Ishikawa (cell line): ENCODE data around the gene RAB11FIP5.

Experiments
- CEBPB ChIP-seq: IDR thresholded peaks from 2 replicates; pipeline ENCODE4 v1.6.1; 2012
- CREB1 ChIP-seq: IDR thresholded peaks from 2 replicates; pipeline ENCODE4 v1.6.1; 2012; ENCODE audit warnings: low read depth
- EGR1 ChIP-seq: IDR thresholded peaks from 2 replicates; pipeline ENCODE4 v1.6.1; 2012
- EP300 ChIP-seq: IDR thresholded peaks from 2 replicates; pipeline ENCODE4 v1.6.1; 2012; ENCODE audit warnings: borderline replicate concordance
- FOXM1 ChIP-seq: IDR thresholded peaks from 2 replicates; pipeline ENCODE4 v1.6.1; 2012; ENCODE audit warnings: low read depth, borderline replicate concordance
- MAX ChIP-seq: IDR thresholded peaks from 2 replicates; pipeline ENCODE4 v1.6.1; 2012
- NFIC ChIP-seq: IDR thresholded peaks from 2 replicates; pipeline ENCODE4 v1.6.1; 2012
- RAD21 ChIP-seq: IDR thresholded peaks from 2 replicates; pipeline ENCODE4 v1.6.1; 2012; ENCODE audit warnings: low read depth
- REST ChIP-seq: IDR thresholded peaks from 2 replicates; pipeline ENCODE4 v1.6.1; 2012; ENCODE audit warnings: low read depth, mild to moderate bottlenecking
- TAF1 ChIP-seq: IDR thresholded peaks from 2 replicates; pipeline ENCODE4 v1.6.1; 2012; ENCODE audit warnings: low read depth, mild to moderate bottlenecking
- TCF12 ChIP-seq: IDR thresholded peaks from 2 replicates; pipeline ENCODE4 v1.6.1; 2012; ENCODE audit warnings: low read depth
- TEAD4 ChIP-seq: IDR thresholded peaks from 2 replicates; pipeline ENCODE4 v1.6.1; 2012
- USF1 ChIP-seq: IDR thresholded peaks from 2 replicates; pipeline ENCODE4 v1.6.1; 2012
- YY1 ChIP-seq: IDR thresholded peaks from 2 replicates; pipeline ENCODE4 v1.6.1; 2012; ENCODE audit warnings: low read depth
- ZBTB7A ChIP-seq: IDR thresholded peaks from 2 replicates; pipeline ENCODE4 v1.6.1; 2012; ENCODE audit warnings: low read depth

RAB11FIP5 gene

GRCh38 chr2:73053316-73054114 is 59.2 kb downstream of the RAB11FIP5 start:
- TF ChIP-seq TAF1 (no peak), EP300 (no peak), CREB1 (no peak), RAD21 (no peak), FOXM1 (no peak), CEBPB (no peak), ZBTB7A (no peak), TCF12 (no peak), USF1 (no peak), TEAD4 (no peak), NFIC (no peak), REST (no peak), YY1 (no peak), EGR1 (no peak), MAX (no peak)

GRCh38 chr2:73050121-73050545 is 62.6 kb downstream of the RAB11FIP5 start:
- TF ChIP-seq MAX (no peak), NFIC (no peak), YY1 (no peak), TEAD4 (no peak), FOXM1 (no peak), TCF12 (no peak), RAD21 (no peak), CEBPB (no peak), ZBTB7A (no peak)

- no peak for TF ChIP-seq USF1
- TF ChIP-seq MAX, result no peak
- TF ChIP-seq CEBPB, result no peak
- TF ChIP-seq REST, result no peak
- no peak for TF ChIP-seq TAF1
- no peak for TF ChIP-seq TEAD4
- TF ChIP-seq YY1, result no peak
- no peak for TF ChIP-seq RAD21
- no peak for TF ChIP-seq ZBTB7A
- no peak for TF ChIP-seq EGR1
- TF ChIP-seq FOXM1, result no peak
- TF ChIP-seq NFIC, result no peak
- TF ChIP-seq CREB1, result no peak
- no peak for TF ChIP-seq EP300
- TF ChIP-seq TCF12, result no peak
Measured at GRCh38 chr2:73043929-73044832, 68.6 kb downstream of the RAB11FIP5 start.

- TF ChIP-seq TCF12 (no peak), TAF1 (no peak), FOXM1 (no peak), EP300 (no peak), ZBTB7A (no peak), CREB1 (no peak), EGR1 (no peak), YY1 (no peak)
Measured at GRCh38 chr2:73043276-73043675, 69.5 kb downstream of the RAB11FIP5 start.

- no peak for TF ChIP-seq FOXM1
- TF ChIP-seq MAX, result no peak
- no peak for TF ChIP-seq TCF12
- TF ChIP-seq TAF1, result no peak
- no peak for TF ChIP-seq CREB1
- TF ChIP-seq EP300, result no peak
- TF ChIP-seq NFIC, result no peak
- no peak for TF ChIP-seq YY1
- TF ChIP-seq REST, result no peak
- no peak for TF ChIP-seq EGR1
- no peak for TF ChIP-seq ZBTB7A
- no peak for TF ChIP-seq USF1
- no peak for TF ChIP-seq TEAD4
- no peak for TF ChIP-seq CEBPB
- no peak for TF ChIP-seq RAD21
Measured at GRCh38 chr2:73037947-73038585, 74.7 kb downstream of the RAB11FIP5 start.
